ENCODE data around the gene KLHL41.

KLHL41 gene

DNA sequence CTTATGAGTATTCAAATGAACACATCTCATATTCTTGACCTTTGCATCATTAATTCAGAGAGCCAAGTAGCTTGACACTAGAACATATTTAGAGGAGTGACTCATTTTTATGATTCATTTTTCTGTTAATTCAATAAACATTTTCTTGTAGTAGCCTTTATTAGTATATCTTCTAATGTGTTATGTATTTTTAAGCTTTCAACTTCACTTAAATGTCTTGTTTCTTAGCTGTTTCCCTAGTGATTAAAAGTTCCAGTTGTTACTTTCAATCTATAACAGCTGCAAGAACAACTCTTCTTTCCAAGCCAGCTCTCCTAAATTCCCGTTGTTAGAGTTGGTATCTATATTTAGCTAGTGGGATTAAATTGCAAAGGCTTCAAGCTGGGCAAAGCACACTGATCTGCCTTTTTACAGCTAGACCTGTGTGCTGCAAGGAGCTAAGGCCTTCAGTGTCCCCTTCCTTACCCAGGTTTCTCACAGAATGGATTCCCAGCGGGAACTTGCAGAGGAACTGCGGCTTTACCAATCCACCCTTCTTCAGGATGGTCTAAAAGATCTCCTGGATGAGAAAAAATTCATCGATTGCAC is at the start of gene KLHL41:
Gene KLHL41, plus strand, starts transcription at position 405 of the 588 bp plus-strand sequence. Its CDS starts 77 bp downstream, at position 482.
- no peak for DNase-seq

DNA sequence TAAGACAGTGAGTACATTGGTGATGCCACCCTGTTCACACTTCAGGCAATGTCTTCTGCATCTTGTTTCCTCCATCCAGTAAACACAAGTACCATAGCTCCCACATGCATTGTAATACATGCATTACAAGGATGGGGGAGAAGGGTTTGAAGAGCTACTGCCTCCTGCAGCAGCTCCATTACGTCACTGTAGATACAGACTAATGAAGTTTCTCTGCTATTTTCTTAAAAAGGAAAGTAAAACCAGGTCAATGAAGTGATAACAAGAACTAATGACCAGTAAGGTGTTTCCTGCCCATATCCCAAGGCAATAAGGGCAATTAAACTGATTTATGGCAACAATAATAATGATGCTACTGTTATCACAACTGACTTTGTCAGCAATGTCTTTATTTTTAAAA is 48.4 kb upstream of the KLHL41 start:
- DNase-seq = no peak

DNA sequence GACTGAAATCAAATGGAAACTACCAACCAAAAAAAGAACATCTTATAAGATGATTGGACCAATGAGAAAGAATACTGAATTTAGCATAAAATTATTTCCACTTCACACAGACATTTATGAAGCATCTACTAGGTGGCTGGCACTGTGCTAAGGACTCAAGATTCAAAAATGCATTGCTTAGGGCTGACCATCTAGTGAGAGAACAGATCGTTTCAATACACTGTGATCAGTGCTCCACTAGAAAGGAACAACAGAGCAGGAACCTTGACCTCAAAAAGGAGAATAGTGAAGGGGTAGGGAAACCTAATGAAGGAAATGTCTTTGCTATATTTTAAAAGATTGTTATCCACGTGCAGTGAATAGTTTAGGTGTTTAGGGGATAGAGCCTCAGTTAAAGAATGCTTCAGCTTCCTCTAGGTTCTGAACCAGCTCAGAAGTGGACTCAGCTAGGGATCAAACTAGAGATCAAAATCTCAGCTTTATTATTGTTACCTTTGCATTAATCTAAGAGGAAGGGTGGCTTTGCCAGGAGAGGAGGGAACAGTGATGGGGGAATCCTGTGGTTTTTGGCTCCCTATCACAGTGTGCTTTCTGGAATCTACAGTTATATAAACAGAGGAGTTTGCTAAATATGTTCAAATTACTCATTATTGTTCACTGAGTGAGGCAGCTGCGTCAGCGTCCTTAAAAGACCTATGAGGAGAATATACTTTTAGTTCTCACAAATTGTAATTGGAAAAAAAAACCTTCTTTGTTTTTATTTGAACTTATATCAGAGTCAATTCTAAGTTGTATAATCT is 46.4 kb upstream of the KLHL41 start:
- no peak for DNase-seq

DNA sequence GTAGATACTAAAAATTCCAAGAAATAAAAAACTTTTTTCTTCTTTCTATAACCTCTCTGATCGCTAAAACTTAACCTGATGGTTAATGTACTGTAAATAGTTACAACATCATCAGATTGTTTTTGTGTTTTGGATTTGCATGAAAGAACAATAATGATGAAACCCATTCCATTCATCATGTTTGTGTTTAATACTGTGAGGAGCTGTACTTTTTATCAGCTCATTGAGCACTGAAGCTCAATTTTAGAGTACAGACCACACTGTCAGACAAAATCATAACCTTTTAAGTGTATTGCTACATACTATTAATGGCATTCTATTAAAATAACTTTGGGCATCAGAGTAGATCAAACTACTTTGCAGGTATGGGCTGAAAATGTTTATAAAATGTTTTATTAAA is 45.0 kb upstream of the KLHL41 start:
- DNase-seq = no peak

DNA sequence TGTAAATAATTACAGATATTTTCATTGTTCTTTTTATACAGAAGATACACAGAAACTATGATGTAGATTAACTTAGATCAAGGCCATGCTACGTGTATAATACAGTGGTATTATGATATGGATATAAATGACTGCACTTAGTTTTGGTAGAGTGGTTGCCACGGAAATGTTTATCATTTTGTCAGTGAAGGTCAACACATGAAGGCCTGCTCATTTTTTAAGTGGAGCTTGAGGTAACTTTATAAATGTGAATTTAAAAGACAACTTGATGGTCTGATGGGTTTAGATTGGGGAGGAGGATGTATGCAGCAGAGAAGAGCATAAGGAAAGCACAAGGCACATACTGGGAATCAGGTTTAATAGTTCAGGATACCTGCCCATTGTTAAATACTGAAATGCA is 44.6 kb upstream of the KLHL41 start:
- no peak for DNase-seq

DNA sequence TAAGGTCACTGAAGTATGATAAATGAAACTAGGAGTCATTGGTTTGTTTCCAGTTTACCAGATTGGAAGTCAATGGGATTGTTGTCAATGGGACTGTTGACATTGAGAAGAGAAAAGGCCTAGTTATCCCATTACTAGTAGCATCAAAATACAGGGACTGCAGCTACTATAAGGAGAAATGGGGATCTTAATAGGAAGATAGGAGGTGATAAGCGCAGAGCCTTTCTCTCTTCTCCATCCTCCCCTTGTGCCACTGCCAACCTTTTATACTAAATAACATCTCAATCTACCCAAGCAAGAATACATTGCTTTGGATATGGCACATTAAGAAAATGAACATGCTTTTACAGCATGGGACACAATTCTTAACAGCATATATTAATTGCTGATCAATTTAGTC is 40.7 kb upstream of the KLHL41 start:
- no peak for DNase-seq

DNA sequence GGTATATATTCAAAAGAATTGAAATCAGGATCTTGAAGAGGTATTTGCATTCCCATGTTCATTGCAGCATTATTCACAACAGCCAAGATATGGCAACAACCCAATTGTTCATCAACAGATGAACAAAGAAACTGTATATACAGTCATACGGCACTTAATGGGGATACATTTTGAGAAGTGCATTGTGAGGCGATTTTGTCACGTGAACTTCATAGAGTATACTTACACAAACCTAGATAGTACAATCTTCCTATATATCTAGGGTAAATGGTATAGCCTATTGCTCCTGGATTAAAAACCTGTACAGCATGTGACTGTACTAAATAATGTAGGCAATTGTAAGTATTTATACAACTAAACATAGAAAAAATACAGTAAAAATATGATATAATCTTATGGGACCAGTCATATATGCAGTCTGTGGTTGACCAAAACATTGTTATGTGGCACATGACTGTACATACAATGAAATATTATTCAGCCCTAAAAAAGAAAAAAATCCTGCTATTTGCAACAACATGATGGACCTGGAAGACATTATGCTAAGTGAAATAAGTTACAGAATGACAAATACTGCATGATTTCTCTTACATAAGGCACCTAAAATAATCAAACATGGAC is 39.4 kb upstream of the KLHL41 start:
- DNase-seq = no peak

DNA sequence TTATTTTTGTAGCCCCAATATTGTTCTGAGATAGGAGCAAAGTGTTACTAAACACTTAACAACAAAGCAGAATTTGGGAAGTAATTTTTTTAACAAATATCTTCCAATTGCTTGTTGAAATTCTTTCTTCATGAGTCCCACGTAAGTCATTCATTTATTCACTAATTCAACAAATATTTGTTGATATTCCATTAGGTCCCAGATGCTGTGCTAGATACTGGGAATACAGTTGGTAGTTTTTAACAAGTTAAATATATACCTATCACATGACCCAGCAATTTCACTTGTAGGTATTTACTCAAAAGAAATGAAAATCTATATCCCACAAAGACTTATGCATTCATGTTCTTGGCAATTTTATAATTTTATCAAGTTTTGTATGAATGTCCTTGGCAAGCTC is 37.3 kb upstream of the KLHL41 start:
- no peak for DNase-seq

DNA sequence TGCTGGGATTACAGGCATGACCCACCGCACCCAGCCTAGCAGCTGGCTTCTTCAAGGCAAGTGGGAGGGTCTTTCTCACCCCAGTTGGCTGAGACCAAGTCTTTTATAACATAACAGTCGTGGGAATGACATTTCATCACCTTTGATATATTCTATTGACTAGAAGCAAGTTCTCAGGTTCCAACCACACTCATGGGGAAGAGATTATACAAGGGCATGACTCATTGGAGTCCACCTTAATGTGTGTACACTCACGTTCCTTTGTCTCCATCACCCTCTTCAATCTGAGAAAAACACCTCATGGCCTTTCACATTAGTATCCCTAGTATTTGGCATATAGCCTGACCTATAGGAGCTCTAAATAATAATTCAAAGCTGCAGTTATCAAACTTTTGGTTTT is 33.0 kb upstream of the KLHL41 start:
- DNase-seq = no peak

DNA sequence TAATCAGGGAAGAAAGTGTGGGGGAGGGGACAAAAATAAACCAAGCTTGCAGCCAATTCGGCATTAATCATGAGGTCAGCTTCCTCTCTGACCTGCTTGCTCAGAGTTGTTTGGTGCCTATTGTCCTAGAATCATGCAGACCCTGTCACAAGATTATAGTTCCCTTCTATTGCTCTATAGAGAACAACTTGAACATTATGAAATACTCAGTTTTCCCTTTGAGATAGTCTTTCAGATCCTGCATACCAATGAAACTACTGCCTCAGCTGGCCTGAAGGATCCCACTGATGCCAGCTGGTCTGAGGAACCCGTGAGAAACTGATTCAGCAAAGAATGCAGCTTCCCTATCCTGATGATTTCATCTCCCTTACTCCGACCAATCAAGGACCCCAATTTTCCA is 31.2 kb upstream of the KLHL41 start:
- no peak for DNase-seq

DNA sequence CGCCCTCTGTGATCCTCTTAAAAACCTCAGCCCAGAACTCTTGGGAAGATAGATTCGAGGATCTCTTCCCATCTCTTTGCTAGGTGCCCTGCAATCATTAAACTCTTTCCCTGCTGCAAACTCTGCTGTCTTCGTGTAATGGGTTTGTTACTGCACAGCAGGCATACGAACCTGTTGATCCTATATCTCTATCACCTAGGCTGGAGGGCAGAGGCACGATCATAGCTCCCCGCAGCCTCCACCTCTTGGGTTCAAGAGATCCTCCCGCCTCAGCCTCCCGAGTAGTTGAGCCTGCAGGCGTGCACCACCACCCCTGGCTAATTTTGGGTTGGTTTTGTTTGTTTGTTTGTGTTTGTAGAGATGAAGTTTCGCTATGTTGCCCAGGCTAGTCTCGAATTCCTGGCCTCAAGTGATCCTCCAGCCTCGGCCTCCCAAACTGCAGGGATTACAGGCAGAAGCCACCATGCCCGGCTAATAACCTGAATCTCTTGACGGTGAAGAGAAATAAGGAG is 30.7 kb upstream of the KLHL41 start:
- no peak for DNase-seq

DNA sequence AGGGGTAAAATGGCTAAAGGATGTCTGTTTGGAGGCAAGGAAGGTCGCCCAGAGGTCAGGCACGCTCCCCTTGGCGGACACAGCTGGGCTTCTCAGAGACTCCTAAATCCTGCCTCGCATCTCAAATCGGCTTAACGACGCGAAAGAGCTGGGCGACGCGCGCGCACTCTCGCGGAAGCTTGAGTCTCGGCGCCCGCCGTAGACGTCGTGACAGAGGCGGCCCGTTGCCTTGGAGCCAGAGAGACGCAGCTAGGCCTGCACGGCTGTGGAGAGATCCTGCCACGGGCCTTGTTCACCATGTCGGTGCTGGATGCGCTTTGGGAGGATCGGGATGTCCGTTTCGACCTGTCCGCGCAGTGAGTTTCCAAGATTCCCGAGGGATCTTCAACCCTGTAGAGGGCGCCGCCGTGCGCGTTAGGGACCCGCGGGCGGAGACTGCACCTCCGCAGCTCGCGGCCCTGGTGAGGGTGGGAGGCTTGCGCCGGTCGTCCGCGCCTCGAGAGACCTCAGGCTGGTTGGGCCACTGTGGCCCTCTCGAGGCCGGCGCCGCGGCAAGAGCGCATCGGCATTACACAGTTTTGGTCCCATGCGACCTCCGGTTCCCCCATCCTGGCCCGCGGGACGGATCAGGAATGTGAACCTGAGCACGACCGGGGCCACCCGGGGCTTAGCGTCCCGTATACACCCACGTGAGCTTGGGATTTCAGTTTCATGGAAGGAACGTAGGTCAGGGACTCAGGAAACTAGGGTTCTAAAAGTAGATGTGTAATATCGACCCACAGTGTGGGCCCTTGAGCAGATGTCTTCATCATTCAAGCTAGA is 30.0 kb upstream of the KLHL41 start, which contains the start of gene BBS5:
Gene BBS5, plus strand, starts transcription at position 238 of the 822 bp plus-strand sequence. Its CDS starts 60 bp downstream, at position 298.
- DNase-seq = peak; percentile 86

DNA sequence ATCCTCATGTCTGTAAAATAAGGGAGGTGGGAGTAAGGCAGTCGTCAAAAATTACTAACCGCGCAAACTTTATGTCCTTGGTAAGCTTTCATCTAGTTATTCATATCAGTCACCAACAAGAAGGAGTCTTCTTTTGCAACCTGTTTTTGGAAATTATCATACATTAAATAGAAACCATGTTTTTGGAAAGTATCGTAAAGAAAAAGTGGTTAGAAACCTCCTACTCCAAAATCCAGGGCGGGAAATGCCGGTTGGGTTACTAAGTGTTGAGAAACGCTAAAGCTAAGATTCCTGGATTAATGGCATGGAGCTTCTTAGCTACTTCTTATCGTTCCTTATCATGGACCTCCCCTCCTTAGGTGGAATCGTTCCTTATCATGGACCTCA is 29.4 kb upstream of the KLHL41 start:
- DNase-seq = no peak

DNA sequence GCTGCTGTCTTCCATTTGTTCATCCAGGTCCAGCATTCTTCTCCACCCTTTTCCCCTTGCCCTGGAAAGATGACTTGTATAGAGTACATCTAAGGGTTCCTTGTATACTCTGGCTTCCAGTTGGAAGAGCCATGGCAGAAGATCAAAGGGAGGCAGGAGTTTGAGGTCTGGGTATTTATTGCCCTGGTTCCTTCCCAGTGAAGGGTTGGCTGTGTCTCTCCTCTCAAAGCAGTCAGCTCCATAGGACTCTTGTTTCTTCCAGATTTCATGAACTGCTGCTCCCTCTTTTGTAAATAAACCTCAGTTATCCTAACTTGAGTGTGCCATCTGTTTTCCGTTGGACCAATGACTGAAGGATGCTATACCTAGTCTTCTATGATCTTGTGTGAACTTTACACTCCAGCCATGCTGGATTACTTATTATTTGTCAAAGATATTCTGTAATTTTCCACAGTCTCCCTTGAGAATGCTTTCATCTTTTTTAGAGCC is 23.8 kb upstream of the KLHL41 start:
- DNase-seq = no peak

DNA sequence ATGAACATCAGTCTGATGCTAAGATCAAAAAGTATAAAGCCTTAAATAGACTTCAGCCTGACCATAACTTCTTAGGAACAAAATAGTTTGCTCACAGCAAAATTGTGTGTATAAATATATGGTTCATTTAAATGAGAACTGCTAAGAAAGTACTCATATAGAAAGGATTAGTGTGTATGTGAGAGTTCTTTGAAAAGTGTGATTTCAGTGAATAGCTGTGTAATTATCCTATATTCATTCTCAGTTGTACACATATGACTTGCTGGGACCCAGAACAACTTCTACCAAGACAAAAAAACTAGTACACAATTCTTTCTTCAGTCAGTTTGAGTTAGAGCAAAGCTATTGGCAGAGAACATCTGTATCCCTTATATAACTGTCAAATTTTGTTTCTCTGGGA is 23.0 kb upstream of the KLHL41 start:
- DNase-seq = no peak

DNA sequence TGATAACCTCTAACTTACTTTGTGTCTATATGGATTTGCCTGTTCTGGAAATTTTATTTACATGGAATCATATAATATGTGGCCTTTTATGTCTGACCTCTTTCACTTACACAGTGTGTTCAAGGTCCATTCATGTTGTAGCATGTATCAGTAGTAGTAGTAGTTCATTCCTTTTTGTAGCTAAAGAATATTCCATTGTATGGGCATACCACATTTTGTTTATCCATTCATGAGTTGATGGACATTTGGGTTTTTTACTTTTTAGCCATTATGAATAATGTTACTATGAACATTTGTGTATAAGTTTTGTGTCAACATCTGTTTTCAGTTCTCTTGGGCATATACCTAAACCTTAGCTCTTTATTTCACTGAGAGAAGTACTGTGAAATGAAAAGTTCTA is 18.7 kb upstream of the KLHL41 start:
- DNase-seq = no peak

DNA sequence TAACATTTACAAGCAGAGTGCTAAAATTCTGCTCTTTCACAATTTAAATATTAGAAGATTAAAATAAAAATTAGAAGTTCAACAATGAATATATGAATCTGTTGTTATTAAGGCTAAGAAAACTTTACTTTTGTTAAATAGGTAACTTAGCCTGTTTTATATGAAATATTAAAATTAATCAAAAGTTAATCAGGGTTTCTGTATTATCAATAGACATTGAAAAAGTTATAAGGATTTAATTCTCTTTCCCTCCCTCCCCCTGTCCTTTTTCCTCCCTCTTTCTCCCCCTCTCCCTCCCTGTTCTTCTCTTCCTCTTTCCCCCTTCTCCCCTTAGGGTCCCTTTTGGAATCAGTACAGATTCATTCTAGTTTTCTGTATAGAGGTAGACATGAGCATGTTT is 18.1 kb upstream of the KLHL41 start:
- DNase-seq = no peak

DNA sequence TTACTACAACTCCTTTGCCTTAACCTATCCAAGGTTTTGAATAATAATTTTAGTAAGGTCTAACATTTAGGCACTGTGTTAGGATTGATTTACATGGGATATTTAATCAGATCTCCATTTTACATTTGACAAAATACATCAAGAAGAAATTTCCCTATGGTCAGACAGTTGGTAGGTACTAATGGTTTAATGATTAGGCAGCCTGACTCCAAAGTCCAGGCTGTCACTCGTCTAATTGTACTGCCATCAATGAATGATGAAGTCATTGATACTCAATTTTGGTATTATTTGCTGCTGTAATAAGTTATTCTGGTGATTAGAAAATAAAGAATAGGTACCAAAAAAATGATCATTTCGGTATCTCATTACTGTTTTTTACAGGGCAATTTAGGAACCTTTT is 16.1 kb upstream of the KLHL41 start:
- no peak for DNase-seq

DNA sequence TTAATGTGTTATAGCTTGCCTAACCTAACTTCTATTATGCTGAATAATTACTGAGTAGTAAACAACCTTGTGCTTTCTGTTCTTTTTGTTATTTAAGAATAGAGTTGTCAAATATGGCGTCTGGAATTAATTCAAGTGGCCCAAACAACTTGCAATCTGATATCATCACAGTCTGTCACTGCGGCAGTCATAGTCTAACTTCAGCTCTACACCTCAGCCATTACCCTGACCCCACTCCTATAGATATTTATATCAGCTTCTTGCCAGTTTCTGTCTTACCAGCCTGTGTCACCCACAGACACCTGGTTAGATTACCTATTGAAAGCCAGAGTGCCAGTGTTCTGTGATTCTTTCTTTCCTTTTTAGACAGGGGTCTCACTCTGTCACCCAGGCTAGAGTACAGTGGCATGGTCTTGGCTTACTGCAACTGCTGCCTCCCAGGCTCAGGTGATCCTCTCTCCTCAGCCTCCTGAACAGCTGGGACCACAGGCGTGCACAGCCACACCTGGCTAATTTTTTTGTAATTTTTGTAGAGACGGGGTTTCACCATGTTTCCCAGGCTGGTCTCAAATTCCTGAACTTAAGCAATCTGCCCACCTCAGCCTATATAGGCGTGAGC is 14.1 kb upstream of the KLHL41 start:
- no peak for DNase-seq

DNA sequence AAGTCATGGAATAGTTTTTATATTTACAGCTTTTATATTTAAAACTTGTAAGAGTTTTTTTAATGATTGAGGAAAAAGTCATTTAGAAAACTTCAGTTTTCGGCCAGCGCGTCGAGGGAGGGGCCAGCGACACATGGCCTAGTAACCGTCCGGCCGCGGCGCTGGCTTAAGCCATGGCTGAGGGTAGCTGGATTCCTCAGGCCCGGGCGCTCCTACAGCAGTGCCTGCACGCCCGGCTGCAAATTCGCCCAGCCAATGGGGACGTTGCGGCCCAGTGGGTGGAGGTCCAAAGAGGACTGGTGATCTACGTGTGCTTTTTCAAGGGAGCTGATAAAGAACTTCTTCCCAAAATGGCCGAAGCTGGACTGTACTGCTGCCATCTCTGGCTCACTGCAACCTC is 4.9 kb upstream of the KLHL41 start:
- DNase-seq = no peak

DNA sequence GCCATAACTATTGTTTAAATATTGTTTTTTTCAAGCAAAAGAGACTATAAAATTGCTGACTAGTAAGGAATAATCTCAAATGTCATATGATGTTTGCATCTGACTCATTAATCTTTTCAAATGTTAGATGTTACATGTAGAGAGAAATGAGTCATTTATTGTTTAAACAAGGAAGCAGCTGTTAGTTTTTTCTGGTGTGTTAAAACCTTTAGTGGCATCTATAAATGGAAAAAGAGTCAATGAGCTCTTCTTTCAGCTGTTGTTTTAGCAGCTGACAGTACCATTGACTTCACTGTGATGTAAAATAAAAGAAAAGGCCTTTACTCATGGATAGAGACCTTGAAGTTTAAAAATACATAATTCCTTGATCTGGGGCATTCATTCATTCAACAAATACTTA is 1.8 kb upstream of the KLHL41 start:
- DNase-seq = no peak

DNA sequence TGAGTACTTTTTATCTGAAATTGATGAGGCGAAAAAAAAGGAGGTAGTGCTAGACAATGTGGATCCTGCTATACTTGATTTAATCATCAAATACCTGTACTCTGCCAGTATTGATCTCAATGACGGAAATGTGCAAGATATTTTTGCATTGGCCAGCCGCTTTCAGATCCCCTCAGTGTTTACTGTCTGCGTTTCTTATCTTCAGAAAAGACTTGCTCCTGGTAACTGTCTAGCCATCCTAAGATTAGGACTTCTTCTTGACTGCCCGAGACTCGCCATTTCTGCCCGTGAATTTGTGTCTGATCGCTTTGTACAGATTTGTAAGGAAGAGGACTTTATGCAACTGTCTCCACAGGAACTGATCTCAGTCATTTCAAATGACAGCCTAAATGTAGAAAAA is 453 bp downstream of the KLHL41 start:
- no peak for DNase-seq

DNA sequence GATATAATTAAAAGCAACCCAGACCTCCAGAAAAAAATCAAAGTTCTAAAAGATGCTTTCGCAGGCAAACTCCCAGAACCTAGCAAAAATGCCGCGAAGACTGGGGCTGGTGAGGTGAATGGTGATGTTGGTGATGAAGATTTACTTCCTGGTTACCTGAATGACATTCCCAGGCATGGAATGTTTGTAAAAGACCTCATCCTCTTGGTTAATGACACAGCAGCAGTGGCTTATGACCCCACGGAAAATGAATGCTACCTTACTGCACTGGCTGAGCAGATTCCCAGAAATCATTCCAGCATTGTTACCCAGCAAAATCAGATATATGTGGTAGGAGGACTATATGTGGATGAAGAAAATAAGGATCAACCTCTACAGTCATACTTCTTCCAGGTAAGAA is 994 bp downstream of the KLHL41 start:
- no peak for DNase-seq

Measured in activated CD4-positive, alpha-beta T cell treated with anti-CD3 and anti-CD28 coated beads for 48 hours (primary cell).